ENCODE data around the gene P2RY6. TPM values are rescaled to one million over a fixed set of nuclear protein-coding genes. Genes with fewer than 3 reads are reported as not detected.
"Not testable (repeated sequence)": the region's sequence is repeated elsewhere in the genome, so short reads cannot be mapped to it uniquely, and the experiment has no call there.

The P2RY6 gene
- 10 to 100 TPM in 1 of 12 donors, 1 to 10 TPM in 10, not detected in 1; 1.0 to 11.7 (median 1.9) TPM for polyA plus RNA-seq (ENCODE audit: insufficient read length in 12 of 12)
- long read RNA-seq, donor 1, transcript P2RY6-204 (3 exons, 1,515 nt): major isoform, 6 of 17 reads
- long read RNA-seq, donor 1, partial matches to known transcripts: 0 of 17 reads
- long read RNA-seq, donor 1, other reads (novel, unspliced or antisense): 0 of 17 reads
- long read RNA-seq, donor 2: 0 reads
- long read RNA-seq, donor 3: 0 reads
- long read RNA-seq, donor 4: 0 reads
- long read RNA-seq, donor 5: 0 reads
- long read RNA-seq, donor 6: 0 reads
- long read RNA-seq, donor 7: 0 reads
- long read RNA-seq, donor 8, partial matches to known transcripts: 0 of 3 reads
- long read RNA-seq, donor 8, other reads (novel, unspliced or antisense): 0 of 3 reads
- long read RNA-seq, donor 9, partial matches to known transcripts: 0 of 1 reads
- long read RNA-seq, donor 9, other reads (novel, unspliced or antisense): 0 of 1 reads
- long read RNA-seq, donor 10: 0 reads
- long read RNA-seq, donor 11, partial matches to known transcripts: 0 of 1 reads
- long read RNA-seq, donor 11, other reads (novel, unspliced or antisense): 0 of 1 reads

GRCh38 chr11:73271936-73272679, at the start of gene P2RY6:
Gene P2RY6 (plus strand): TSS chr11:73272338. CDS start chr11:73296519, 24,181 bp downstream.
- no peak for DNase-seq

GRCh38 chr11:73223998-73224730, 48.0 kb upstream of the P2RY6 start:
- DNase-seq: no peak

- DNase-seq: no peak
Observed at GRCh38 chr11:73225001-73225686, 47.0 kb upstream of the P2RY6 start.

GRCh38 chr11:73225851-73226250, 46.3 kb upstream of the P2RY6 start:
- DNase-seq: no peak

- no peak for DNase-seq
Observed at GRCh38 chr11:73226297-73227006, 45.7 kb upstream of the P2RY6 start.

- DNase-seq: no peak
Observed at GRCh38 chr11:73227571-73228211, 44.4 kb upstream of the P2RY6 start.

DNA sequence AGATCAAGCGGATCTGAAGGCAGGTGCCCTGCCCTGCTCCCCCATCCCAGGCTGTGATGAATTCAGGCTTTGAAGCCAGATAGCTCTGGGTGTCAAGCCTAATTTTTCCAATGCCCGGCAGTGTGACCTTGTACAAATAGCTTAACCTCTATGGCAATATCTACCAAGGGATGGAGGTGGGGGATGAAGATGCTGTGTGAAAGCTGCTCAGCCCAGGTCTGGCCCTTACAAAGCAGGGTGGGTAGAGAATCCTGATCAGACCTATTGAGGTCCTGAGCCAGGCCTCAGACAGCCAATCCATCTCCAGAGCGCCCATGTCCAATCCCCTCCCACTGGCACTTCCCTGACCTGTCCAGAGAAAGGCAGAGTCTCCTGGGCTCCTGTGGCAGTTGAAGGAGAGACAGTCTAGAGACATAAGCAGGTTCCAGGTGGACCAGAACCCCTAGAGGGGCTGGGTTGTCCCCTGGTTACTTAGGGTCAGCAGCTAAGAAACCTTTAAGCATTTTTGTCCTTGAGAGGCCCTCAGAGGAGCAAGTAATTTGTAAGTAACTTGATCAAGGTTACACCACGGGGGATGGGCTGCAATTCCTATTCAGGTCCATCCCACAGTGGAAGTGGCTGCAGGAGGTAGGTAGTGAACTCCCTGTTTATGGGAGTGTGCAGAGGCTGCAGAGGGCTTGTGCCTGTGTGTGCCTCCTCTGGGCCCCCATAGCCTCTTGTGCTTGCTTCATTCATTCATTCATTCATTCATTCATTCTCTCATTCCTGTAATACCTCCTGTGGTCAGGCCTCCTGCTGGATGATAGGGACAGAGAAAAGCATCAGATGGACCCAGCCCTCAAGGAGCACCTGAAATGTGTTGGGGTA, 43.6 kb upstream of the P2RY6 start:
- no peak for DNase-seq

- DNase-seq: peak; percentile 9
Observed at GRCh38 chr11:73229321-73229895, 42.7 kb upstream of the P2RY6 start.

DNA sequence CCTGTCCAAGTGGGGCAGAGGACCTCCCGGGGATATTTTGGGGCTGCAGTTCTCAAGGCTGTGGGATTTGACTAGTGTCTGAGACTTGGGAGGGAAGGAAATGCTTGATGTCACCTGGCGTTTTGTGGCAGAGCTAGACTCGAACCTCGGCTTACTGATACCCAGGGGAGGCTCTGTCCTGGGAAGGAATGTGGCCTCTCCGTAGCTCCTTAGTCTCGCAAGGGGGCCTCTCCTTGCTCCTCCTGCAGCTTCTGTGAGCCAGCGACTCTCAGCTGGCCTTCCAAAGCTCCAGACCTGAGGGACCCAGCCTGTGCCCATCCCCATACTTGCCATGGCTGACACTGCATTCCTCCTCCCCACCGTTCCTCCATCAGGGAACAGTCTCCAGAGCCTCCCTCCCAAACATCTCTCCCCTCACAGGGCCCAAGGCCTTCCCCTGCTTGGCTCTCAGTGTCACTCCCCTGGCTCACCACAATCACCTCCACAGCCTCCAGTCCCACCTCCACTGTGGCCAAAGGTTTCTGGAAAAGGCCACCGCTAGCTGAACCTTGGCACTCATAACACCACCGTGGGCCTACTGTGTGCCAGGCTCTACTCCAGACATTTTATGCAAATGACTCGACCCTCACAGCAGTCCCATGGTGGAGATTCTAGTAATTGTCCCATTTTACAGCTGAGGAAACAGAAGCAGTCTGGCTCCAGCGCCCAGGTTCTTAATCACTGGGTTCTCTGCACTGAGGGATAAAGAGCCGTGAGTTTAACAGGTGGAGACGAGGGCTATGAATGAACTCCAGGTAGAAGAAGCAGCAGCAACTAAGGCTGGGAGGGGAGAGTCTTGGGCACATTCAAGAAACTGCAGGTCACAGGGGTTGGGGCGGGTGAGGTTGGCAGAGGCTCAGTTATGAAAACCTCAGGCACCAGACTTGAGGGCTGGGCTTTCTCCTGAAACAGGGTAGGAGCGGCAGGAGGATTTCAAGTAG, 42.0 kb upstream of the P2RY6 start:
- no peak for DNase-seq

GRCh38 chr11:73230931-73231330, 41.2 kb upstream of the P2RY6 start:
- DNase-seq: no peak

GRCh38 chr11:73232487-73232886, 39.7 kb upstream of the P2RY6 start:
- DNase-seq: not testable (repeated sequence)

GRCh38 chr11:73233211-73233610, 38.9 kb upstream of the P2RY6 start:
- DNase-seq: no peak

DNA sequence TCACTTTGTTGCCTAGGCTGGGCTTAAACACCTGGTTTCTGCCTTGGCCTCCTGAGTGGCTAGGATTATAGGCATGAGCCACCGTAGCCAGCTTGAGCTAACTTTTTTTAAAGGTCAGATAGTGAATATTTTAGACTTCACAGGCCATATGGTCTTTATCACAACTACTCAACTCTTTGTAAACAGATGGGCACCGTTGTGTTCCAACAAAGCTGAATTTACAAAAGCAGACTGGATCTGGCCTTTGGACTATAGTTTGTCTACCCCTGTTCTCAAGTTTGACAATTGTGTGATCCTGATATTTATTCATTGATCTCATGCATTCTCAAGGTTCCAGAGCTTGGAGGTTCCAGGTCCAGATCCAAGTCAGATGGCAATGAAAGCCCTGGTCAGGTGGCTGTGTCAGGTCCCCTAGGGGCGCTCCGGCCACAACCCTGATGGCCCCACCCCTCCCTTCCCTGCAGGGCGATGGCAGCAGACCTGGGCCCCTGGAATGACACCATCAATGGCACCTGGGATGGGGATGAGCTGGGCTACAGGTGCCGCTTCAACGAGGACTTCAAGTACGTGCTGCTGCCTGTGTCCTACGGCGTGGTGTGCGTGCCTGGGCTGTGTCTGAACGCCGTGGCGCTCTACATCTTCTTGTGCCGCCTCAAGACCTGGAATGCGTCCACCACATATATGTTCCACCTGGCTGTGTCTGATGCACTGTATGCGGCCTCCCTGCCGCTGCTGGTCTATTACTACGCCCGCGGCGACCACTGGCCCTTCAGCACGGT, 38.3 kb upstream of the P2RY6 start:
- DNase-seq: no peak

DNA sequence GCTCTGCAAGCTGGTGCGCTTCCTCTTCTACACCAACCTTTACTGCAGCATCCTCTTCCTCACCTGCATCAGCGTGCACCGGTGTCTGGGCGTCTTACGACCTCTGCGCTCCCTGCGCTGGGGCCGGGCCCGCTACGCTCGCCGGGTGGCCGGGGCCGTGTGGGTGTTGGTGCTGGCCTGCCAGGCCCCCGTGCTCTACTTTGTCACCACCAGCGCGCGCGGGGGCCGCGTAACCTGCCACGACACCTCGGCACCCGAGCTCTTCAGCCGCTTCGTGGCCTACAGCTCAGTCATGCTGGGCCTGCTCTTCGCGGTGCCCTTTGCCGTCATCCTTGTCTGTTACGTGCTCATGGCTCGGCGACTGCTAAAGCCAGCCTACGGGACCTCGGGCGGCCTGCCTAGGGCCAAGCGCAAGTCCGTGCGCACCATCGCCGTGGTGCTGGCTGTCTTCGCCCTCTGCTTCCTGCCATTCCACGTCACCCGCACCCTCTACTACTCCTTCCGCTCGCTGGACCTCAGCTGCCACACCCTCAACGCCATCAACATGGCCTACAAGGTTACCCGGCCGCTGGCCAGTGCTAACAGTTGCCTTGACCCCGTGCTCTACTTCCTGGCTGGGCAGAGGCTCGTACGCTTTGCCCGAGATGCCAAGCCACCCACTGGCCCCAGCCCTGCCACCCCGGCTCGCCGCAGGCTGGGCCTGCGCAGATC, 37.5 kb upstream of the P2RY6 start:
- no peak for DNase-seq

GRCh38 chr11:73235236-73235786, 36.8 kb upstream of the P2RY6 start:
- DNase-seq: no peak

All from muscle of arm (tissue), 14 donors.